PC-3 (cell line): ENCODE data around the gene RFX1. TPM values are rescaled to one million over a fixed set of nuclear protein-coding genes. Genes with fewer than 3 reads are reported as not detected.

Source experiments
- ATAC-seq: fragments of 200-7000 bp; cut with Tn5 transposase; 2 replicates; pipeline ENCODE4 v1.9.1; 2020; ENCODE audit warnings: mild to moderate bottlenecking, moderate library complexity
- BruUV-seq: library from RNA; stranded (reverse); fragments of 400-500 nt; replicated peaks from 2 replicates; lab custom pipeline; 2021; lab: Mats Ljungman, UMichigan
- CTCF ChIA-PET: fragments of 300-600 bp; sonication (Branson Sonifier 250); formaldehyde crosslinking; loops from one replicate; lab custom pipeline; 2022; ENCODE audit warnings: antibody characterized with exemption; lab: Charles Lee
- POLR2A ChIA-PET: fragments of 300-600 bp; sonication (Branson Sonifier 250); formaldehyde crosslinking; loops from one replicate; lab custom pipeline; 2022; ENCODE audit warnings: antibody characterized with exemption; ENCODE audit not compliant: unreplicated experiment; lab: Charles Lee
- DNase-seq: peaks from one replicate; pipeline ENCODE4 v3.0.0-alpha.2; 2015
- H2AFZ ChIP-seq: fragments of 300-600 bp; sonication (generic); 2 replicates; pipeline ENCODE4 v1.6.0; 2016; ENCODE audit warnings: antibody characterized with exemption, low read length
- H3F3A ChIP-seq: fragments of 300-600 bp; sonication (generic); one replicate; pipeline ENCODE4 v1.6.0; 2017; ENCODE audit warnings: antibody characterized with exemption, low read length, control low read depth, mild to moderate bottlenecking; ENCODE audit not compliant: unreplicated experiment
- H3K27ac ChIP-seq: fragments of 300-600 bp; sonication (generic); 2 replicates; pipeline ENCODE4 v1.5.1; 2016; ENCODE audit warnings: mild to moderate bottlenecking, low read length
- H3K27me3 ChIP-seq: fragments of 300-600 bp; sonication (generic); 2 replicates; pipeline ENCODE4 v1.6.1; 2016; ENCODE audit warnings: low read length, mixed read lengths
- H3K36me3 ChIP-seq: fragments of 300-600 bp; sonication (generic); 2 replicates; pipeline ENCODE4 v1.6.1; 2016; ENCODE audit warnings: low read depth, mixed run types, low read length, mixed read lengths
- H3K4me1 ChIP-seq: fragments of 300-600 bp; sonication (generic); 2 replicates; pipeline ENCODE4 v1.5.1; 2016; ENCODE audit warnings: low read length; ENCODE audit not compliant: insufficient read depth
- H3K4me2 ChIP-seq: fragments of 300-600 bp; sonication (generic); 2 replicates; pipeline ENCODE4 v1.6.0; 2016; ENCODE audit warnings: low read length
- H3K4me3 ChIP-seq: fragments of 300-600 bp; sonication (generic); 2 replicates; pipeline ENCODE4 v1.5.1; 2016; ENCODE audit warnings: mild to moderate bottlenecking, low read length, mixed read lengths
- H3K79me2 ChIP-seq: fragments of 300-600 bp; sonication (generic); 2 replicates; pipeline ENCODE4 v1.6.1; 2017; ENCODE audit warnings: low read length, mixed read lengths
- H3K9ac ChIP-seq: fragments of 300-600 bp; sonication (generic); 2 replicates; pipeline ENCODE4 v1.6.0; 2016; ENCODE audit warnings: mild to moderate bottlenecking, low read length
- H3K9me2 ChIP-seq: fragments of 300-600 bp; sonication (generic); replicated peaks from 2 replicates; pipeline ENCODE4 v1.6.1; 2016; ENCODE audit warnings: mixed run types, low read length, mixed read lengths
- H3K9me3 ChIP-seq: fragments of 300-600 bp; sonication (generic); 2 replicates; pipeline ENCODE4 v1.6.1; 2016; ENCODE audit warnings: low read length, mixed read lengths
- H4K20me1 ChIP-seq: fragments of 300-600 bp; sonication (generic); 2 replicates; pipeline ENCODE4 v1.6.1; 2016; ENCODE audit warnings: low read length, mixed read lengths
- EZH2 ChIP-seq: fragments of 300-600 bp; sonication (generic); IDR thresholded peaks from one replicate; pipeline ENCODE4 v1.6.1; 2017; ENCODE audit warnings: antibody characterized with exemption, mild to moderate bottlenecking, low read length; ENCODE audit not compliant: unreplicated experiment
- EZH2phosphoT487 ChIP-seq: fragments of 300-600 bp; sonication (generic); IDR thresholded peaks from 2 replicates; pipeline ENCODE4 v1.6.1; 2018; ENCODE audit warnings: mild to moderate bottlenecking, antibody characterized with exemption, low read length, borderline replicate concordance
- intact Hi-C: fragments of 100-400 bp; cut with micrococcal nuclease; formaldehyde crosslinking; loops from 2 replicates; pipeline ENCODE4 v1.9.0; 2023
- total RNA-seq: library from RNA; depleted of rRNA; stranded (reverse); fragments of >200 nt; gene quantifications from 2 replicates; pipeline ENCODE4 v1.2.3, GENCODE V29; 2014
- TF ChIP-seq, protein P1 (sequence below): fragments of 300-600 bp; sonication (generic); conservative IDR thresholded peaks from 2 replicates; pipeline ENCODE4 v1.5.1; 2017; ENCODE audit warnings: antibody characterized with exemption, low read depth, mild to moderate bottlenecking, low read length

The RFX1 gene
- total RNA-seq, 1 experiment from 2014 or later: 7.5 TPM

DNA sequence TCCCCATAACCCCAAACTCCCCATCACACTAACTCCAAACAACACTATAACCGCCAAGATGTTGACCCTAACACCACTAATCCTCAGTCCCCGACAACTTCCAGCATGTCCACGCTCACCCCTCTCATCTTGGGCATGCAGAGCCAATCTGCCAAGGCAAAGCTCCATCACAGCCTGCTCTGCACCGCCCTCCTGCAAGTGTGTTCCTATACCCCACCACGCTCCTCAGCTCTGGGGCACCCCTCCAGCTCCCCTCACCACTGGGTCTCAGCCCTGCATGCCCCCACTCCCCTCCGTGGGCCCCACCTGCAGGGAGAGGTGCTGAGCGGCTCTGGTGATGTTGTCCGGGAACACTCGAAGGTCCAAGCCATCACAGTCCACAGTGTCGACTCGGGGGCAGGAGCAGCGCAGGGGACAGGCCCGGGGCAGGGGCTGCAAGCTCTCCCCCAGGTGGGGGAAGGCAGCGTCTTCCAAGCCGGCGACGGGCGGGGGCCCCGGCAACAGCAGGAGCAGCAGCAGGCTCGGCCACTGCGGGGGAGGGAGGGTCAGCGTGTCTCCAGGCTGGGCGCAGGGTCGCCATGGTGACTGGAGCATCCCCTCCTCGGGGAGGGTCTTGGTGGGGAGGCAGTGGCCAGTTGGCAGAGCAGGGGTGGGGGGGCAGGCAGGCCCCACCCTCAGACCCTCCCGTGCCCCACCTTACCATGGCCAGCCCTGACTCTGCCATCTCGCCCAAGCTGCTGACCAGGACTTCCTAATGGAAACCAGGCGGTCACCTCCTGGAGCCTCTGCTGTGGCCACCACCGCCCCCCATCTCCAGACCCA lies 68.4 kb downstream of the RFX1 start:
- ChIA-PET POLR2A (no interaction called here), CTCF (no interaction called here)
- DNase-seq: no peak
- Histone ChIP-seq H3K9me3 (no peaks in the 10 kb centered on the region), H3K79me2 (no peaks in the 10 kb centered on the region), H3K27me3 (no peaks in the 10 kb centered on the region), H3K9ac (no peak overlapping the region), H3K9me2 (no peaks in the 10 kb centered on the region), H3K4me3 (no peak overlapping the region), H3K27ac (no peak overlapping the region), H4K20me1 (no peaks in the 10 kb centered on the region), H3K4me1 (no peaks in the 10 kb centered on the region), H3K36me3 (no peaks in the 10 kb centered on the region), H3F3A (no peaks in the 10 kb centered on the region), H2AFZ (no peak overlapping the region), H3K4me2 (no peak overlapping the region)
- intact Hi-C loops: no loop called here
- BruUV-seq: no TSS peak
- no peak for TF ChIP-seq EZH2phosphoT487
- TF ChIP-seq, protein P1, sequence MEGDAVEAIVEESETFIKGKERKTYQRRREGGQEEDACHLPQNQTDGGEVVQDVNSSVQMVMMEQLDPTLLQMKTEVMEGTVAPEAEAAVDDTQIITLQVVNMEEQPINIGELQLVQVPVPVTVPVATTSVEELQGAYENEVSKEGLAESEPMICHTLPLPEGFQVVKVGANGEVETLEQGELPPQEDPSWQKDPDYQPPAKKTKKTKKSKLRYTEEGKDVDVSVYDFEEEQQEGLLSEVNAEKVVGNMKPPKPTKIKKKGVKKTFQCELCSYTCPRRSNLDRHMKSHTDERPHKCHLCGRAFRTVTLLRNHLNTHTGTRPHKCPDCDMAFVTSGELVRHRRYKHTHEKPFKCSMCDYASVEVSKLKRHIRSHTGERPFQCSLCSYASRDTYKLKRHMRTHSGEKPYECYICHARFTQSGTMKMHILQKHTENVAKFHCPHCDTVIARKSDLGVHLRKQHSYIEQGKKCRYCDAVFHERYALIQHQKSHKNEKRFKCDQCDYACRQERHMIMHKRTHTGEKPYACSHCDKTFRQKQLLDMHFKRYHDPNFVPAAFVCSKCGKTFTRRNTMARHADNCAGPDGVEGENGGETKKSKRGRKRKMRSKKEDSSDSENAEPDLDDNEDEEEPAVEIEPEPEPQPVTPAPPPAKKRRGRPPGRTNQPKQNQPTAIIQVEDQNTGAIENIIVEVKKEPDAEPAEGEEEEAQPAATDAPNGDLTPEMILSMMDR: no peak
- ATAC-seq: peak; percentile 17; the same call in 1 of the 2 replicates

DNA sequence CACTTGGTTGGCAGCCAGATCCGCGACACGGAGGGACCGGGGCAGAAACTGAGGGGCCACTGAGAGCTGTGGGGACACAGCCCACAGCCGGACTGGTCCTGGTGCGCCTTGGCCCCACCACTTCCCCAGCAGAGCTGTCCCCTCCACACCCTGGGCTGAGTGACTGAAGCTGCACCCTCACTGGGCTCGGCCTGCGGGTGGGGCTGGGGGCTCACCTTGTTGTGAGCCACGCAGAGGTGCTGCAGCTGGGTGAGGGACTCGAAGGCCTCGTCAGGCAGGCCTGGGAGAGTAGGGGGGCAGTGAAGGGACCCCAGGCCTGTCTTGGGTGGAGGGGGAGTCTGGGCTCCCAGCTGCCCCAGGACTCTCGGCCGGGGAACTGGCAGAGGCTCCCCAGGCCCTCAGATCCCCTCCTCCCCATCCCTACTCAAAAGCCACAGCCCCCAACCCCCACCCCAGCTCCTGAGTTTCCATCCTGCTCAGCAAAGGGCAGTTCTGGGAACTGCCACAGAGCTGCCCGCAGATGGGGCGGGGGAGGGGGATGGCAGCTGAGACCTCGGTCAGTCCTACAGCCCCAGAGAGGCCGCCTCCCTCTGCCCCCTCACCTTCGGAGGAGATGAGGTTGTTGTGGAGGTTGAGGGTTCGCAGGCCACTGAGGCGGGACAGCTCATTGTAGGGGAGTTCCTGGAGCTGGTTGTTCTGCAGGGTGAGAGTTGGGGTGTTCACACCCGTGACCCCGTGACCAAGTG lies 70.2 kb downstream of the RFX1 start:
- Histone ChIP-seq H3K4me2 (no peak overlapping the region), H4K20me1 (no peaks in the 10 kb centered on the region), H3K4me1 (no peaks in the 10 kb centered on the region), H3K9me2 (no peaks in the 10 kb centered on the region), H3K27me3 (no peaks in the 10 kb centered on the region), H3F3A (no peaks in the 10 kb centered on the region), H3K36me3 (no peaks in the 10 kb centered on the region), H3K9me3 (no peaks in the 10 kb centered on the region), H3K4me3 (no peak overlapping the region), H3K27ac (no peak overlapping the region), H3K9ac (no peak overlapping the region), H3K79me2 (no peaks in the 10 kb centered on the region), H2AFZ (no peak overlapping the region)
- no TSS peak for BruUV-seq
- CTCF ChIA-PET: no interaction called here
- TF ChIP-seq, protein P1: no peak
- no peak for TF ChIP-seq EZH2phosphoT487
- TF ChIP-seq EZH2: no peak
- POLR2A ChIA-PET: no interaction called here
- ATAC-seq (no peak), DNase-seq (no peak)
- intact Hi-C loops: no loop called here

GRCh38 chr19:13934785-13935109 lies 71.4 kb downstream of the RFX1 start:
- Histone ChIP-seq H3K4me3 (no peak overlapping the region), H3K9me2 (no peaks in the 10 kb centered on the region), H3F3A (no peaks in the 10 kb centered on the region), H3K9me3 (no peaks in the 10 kb centered on the region), H3K27me3 (no peaks in the 10 kb centered on the region), H3K4me1 (no peaks in the 10 kb centered on the region), H2AFZ (no peak overlapping the region), H3K4me2 (no peak overlapping the region), H4K20me1 (no peaks in the 10 kb centered on the region), H3K36me3 (no peaks in the 10 kb centered on the region), H3K27ac (no peak overlapping the region), H3K79me2 (no peaks in the 10 kb centered on the region), H3K9ac (no peak overlapping the region)
- no TSS peak for BruUV-seq
- ATAC-seq (no peak), DNase-seq (no peak)
- POLR2A ChIA-PET: no interaction called here
- intact Hi-C loops: no loop called here
- CTCF ChIA-PET: interaction anchor here (1.0 kb wide), 1 partner anchor 18 kb away, joined by 3 read pairs; no protein-coding TSS in a partner anchor
- TF ChIP-seq, protein P1: no peak
- TF ChIP-seq EZH2: no peak
- TF ChIP-seq EZH2phosphoT487: no peak
